PC-9 (cell line): Measurements from ENCODE around the gene RABAC1.

Experiments
- CTCF ChIP-seq: fragments of 200-600 bp; sonication (generic); conservative IDR thresholded peaks from 2 replicates; pipeline ENCODE4 v1.6.1; 2017; ENCODE audit warnings: mixed run types, antibody characterized with exemption, mild to moderate bottlenecking, moderate library complexity
- EZH2 ChIP-seq: fragments of 200-600 bp; sonication (generic); IDR thresholded peaks from 2 replicates; pipeline ENCODE4 v1.8.0; 2017; ENCODE audit warnings: antibody characterized with exemption, low read depth

DNA sequence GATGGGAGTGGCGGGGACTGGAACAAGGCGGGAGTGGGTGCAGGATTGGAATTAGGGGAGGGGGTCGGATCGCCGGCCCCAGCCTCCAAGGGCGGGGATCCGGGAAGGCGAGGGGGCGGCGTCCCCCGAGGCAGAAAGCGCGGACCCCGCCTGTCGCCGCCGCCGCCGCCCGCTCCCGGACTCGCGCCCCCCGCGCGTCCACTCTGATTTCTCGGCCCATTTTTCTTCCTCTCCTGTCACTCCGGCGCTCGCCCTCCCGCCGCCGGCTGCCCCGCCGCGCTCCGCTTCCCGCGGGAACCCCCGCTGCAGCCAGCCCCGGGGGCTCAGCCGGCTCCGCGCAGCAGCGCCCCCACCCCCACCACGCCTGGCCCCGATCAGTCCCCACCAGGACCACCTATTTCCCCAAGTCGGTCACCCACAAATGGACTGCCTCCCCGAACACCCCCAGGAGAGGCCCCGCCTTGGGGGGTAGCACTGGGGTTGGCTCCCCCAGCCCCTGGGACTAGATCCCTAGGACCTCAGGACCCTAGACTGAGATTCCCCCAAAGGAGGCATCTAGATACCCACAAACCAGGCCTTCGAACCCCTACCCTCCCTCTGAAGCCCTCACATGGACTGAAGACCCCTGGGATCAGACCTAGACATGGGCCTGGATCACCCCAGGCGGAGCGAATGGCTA lies 18.3 kb downstream of the RABAC1 start:
- TF ChIP-seq CTCF (no peak), EZH2 (no peak)
